Naive thymus-derived CD4-positive, alpha-beta T cell (primary cell): ENCODE data around the gene TAL1. TPM values are rescaled to one million over a fixed set of nuclear protein-coding genes. Genes with fewer than 3 reads are reported as not detected.
"Not testable (repeated sequence)": the region's sequence is repeated elsewhere in the genome, so short reads cannot be mapped to it uniquely, and the experiment has no call there.

Source experiments
- ATAC-seq: fragments of 150-1000 bp; cut with Tn5 transposase; 2 replicates; pipeline ENCODE4 v1.10.0; 2021; ENCODE audit warnings: mild to moderate bottlenecking, moderate library complexity
- CTCF ChIA-PET: fragments of 350-600 bp; sonication (Branson Sonifier 250); formaldehyde crosslinking; loops from one replicate; lab custom pipeline; 2021; ENCODE audit warnings: antibody characterized with exemption; lab: Charles Lee
- POLR2A ChIA-PET: fragments of 350-600 bp; sonication (Branson Sonifier 250); formaldehyde crosslinking; loops from one replicate; lab custom pipeline; 2021; ENCODE audit warnings: antibody characterized with exemption, inconsistent platforms; lab: Charles Lee
- DNase-seq, 9 donors: peaks; one replicate each; pipeline versions ENCODE4 v3.0.0 to v3.0.0-alpha.2; 2020 to 2022; ENCODE audit warnings: mixed read lengths in 1 of 9
- H3K27ac ChIP-seq: one replicate; pipeline ENCODE4 v1.7.0; 2013; ENCODE audit warnings: mild to moderate bottlenecking, low read depth, low read length, moderate library complexity
- H3K27me3 ChIP-seq, 2 donors: one replicate each; pipeline ENCODE4 v1.7.0; 2013; ENCODE audit warnings: low read length in 2 of 2, mild to moderate bottlenecking in 2 of 2, moderate library complexity in 2 of 2; ENCODE audit not compliant: control insufficient read depth in 2 of 2, insufficient read depth in 2 of 2
- H3K36me3 ChIP-seq, 3 experiments: 1 replicate in 2 of 3; 2 replicates in 1 of 3; pipeline ENCODE4 v1.7.0; 2013; ENCODE audit warnings: low read length in 3 of 3, mild to moderate bottlenecking in 3 of 3, moderate library complexity in 1 of 3; ENCODE audit not compliant: insufficient read depth in 3 of 3, control insufficient read depth in 2 of 3
- H3K4me1 ChIP-seq, 2 donors: one replicate each; pipeline ENCODE4 v1.7.0; 2013; ENCODE audit warnings: low read length in 2 of 2, mild to moderate bottlenecking in 2 of 2, moderate library complexity in 1 of 2; ENCODE audit not compliant: control insufficient read depth in 2 of 2, insufficient read depth in 2 of 2
- H3K4me3 ChIP-seq: 2 replicates; pipeline ENCODE4 v1.7.0; 2013; ENCODE audit warnings: mild to moderate bottlenecking, low read length
- H3K9me3 ChIP-seq, 3 experiments: 1 replicate in 2 of 3; 2 replicates in 1 of 3; pipeline ENCODE4 v1.7.0; 2013; ENCODE audit warnings: low read length in 3 of 3; ENCODE audit not compliant: control insufficient read depth in 2 of 3
- H3K27ac Mint-ChIP-seq, 9 donors: one replicate each; pipeline ENCODE4 v1.8.0; 2020 to 2022; ENCODE audit warnings: mixed read lengths in 9 of 9, mild to moderate bottlenecking in 8 of 9, moderate library complexity in 5 of 9, inconsistent platforms in 2 of 9
- H3K27me3 Mint-ChIP-seq, 5 donors: one replicate each; pipeline ENCODE4 v1.8.0; 2021 to 2022; ENCODE audit warnings: mixed read lengths in 5 of 5, mild to moderate bottlenecking in 1 of 5
- H3K36me3 Mint-ChIP-seq, 5 donors: one replicate each; pipeline ENCODE4 v1.8.0; 2020 to 2022; ENCODE audit warnings: mixed read lengths in 5 of 5, mild to moderate bottlenecking in 3 of 5, inconsistent platforms in 1 of 5
- H3K4me1 Mint-ChIP-seq, 7 donors: one replicate each; pipeline ENCODE4 v1.8.0; 2020 to 2022; ENCODE audit warnings: mixed read lengths in 7 of 7, mild to moderate bottlenecking in 3 of 7, inconsistent platforms in 1 of 7
- H3K4me3 Mint-ChIP-seq, 10 donors: one replicate each; pipeline ENCODE4 v1.8.0; 2020 to 2022; ENCODE audit warnings: mild to moderate bottlenecking in 10 of 10, mixed read lengths in 10 of 10, moderate library complexity in 6 of 10, inconsistent platforms in 2 of 10
- H3K9me3 Mint-ChIP-seq, 11 donors: one replicate each; pipeline ENCODE4 v1.8.0; 2020 to 2022; ENCODE audit warnings: mixed read lengths in 11 of 11, mild to moderate bottlenecking in 4 of 11, inconsistent platforms in 1 of 11, moderate library complexity in 1 of 11
- intact Hi-C, 2 donors: fragments of 100-400 bp; cut with micrococcal nuclease; formaldehyde crosslinking; loops; one replicate each; pipeline ENCODE4 v1.15.1; 2023
- polyA plus RNA-seq, 2 donors: library from polyadenylated mRNA; unstranded; fragments of 300-500 nt; fragmentation: Illumina TruSeq; gene quantifications; one replicate each; pipeline ENCODE4 v1.2.3, GENCODE V29; 2021
- total RNA-seq, 6 experiments: library from RNA in 5 of 6; stranded (reverse) in 5 of 6; gene quantifications; 1 replicate in 5 of 6; 2 replicates in 1 of 6; pipeline ENCODE4 v1.2.3 and lab custom pipeline; 2021 to 2026

The TAL1 gene
- 1 to 10 TPM in 1 of 5 experiments, under 1 TPM in 1, not detected in 3; 0.42 to 4.0 TPM for total RNA-seq
- polyA plus RNA-seq = not detected
- not detected for total RNA-seq (lab: John Stamatoyannopoulos, UW)

DNA sequence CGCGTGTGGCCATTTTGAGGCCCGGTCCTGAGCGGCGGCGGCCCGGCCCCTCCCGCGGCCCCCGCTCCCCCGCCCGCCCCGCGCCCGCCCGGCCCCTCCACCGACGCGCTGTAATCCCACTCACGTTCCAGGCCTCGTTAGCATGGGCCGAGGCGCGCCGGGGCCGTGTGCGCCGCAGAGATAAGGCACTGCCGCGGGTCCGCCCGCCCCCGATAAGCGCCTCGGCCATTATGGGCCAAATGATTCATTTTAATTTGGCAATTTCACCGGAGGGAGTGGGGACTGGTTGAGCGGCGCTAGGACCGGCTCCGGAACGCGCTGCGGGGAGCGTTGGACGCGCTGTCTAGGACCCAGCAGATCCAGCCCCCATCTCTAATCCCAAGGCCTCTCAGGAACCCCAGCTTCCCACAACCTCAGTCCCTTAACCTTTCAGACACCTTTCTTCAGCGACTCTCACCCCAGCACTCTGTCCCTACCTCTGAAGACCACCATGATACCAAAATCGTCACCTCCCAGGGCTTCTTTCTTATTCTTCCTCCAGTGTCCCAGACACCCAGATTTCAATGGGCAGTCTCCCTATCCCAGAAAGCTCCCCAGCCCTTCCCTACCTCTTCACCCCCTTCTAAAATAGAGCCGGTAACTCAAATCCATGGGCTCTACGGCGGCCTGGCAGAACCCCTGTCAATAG, at the start of gene TAL1:
TSS of gene TAL1 (minus strand) at position 39 of the 688 bp plus-strand sequence. CDS start 6,337 bp downstream, outside the sequence.
- H3K36me3 Mint-ChIP-seq = peaks cover 0 to 10% (median 1%) of the 10 kb centered on the region in 5 donors
- H3K36me3 ChIP-seq = no peaks in the 10 kb centered on the region
- H3K4me1 ChIP-seq = peaks cover 12 to 13% of the 10 kb centered on the region in 2 donors
- no peaks in the 10 kb centered on the region for H3K9me3 ChIP-seq
- intact Hi-C loops = loop anchor here in 1 of 2 donors (5.0 kb wide), 1 partner anchor 475 kb away; no protein-coding TSS in a partner anchor
- peak within 1 kb of the TSS; percentile 4 for H3K4me3 ChIP-seq
- peaks cover 0 to 4% (median 0%) of the 10 kb centered on the region in 11 donors for H3K9me3 Mint-ChIP-seq
- H3K4me1 Mint-ChIP-seq = peaks cover 8 to 37% (median 28%) of the 10 kb centered on the region in 7 donors
- peak; percentile 52 for ATAC-seq
- peaks cover 23 to 40% of the 10 kb centered on the region in 2 donors for H3K27me3 ChIP-seq
- H3K27ac ChIP-seq = no peak within 1 kb of the TSS
- H3K27ac Mint-ChIP-seq = peak within 1 kb of the TSS in 1 of 9 donors; percentile 62
- CTCF ChIA-PET = no interaction called here
- no peak for DNase-seq
- peak within 1 kb of the TSS; percentile 74 to 94 (median 84) for H3K4me3 Mint-ChIP-seq
- POLR2A ChIA-PET = interaction anchor here (0.8 kb wide), 1 partner anchor 22 kb away, joined by 3 read pairs; no protein-coding TSS in a partner anchor
- H3K27me3 Mint-ChIP-seq = peaks cover 63 to 92% (median 87%) of the 10 kb centered on the region in 5 donors

DNA sequence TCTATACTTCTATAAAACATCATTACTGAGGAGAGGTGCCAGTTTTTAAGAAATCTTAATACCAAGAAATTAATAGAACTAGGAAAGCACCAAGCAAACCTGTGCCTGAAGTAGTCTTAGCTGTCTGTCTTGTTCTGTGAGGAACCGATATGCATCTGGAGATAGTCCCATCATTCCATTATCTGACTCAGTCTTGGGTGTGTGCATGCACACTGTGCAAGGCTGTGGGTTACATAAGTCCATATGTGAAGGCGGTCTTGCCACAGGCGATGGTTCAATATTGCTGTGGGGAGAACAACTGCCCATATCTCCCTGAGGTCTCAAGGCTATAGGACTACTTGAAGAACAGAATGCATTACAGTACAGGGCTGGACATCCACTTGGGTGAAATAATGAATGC, 48.1 kb upstream of the TAL1 start:
- H3K27me3 ChIP-seq = no peaks in the 10 kb centered on the region
- peaks cover 0 to 13% (median 0%) of the 10 kb centered on the region in 7 donors for H3K4me1 Mint-ChIP-seq
- H3K27me3 Mint-ChIP-seq = no peaks in the 10 kb centered on the region
- H3K36me3 Mint-ChIP-seq = peaks cover 0 to 21% (median 6%) of the 10 kb centered on the region in 5 donors
- POLR2A ChIA-PET = no interaction called here
- no peaks in the 10 kb centered on the region for H3K9me3 ChIP-seq
- no peak overlapping the region for H3K4me3 Mint-ChIP-seq
- H3K9me3 Mint-ChIP-seq = no peaks in the 10 kb centered on the region
- intact Hi-C loops = no loop called here
- no peak overlapping the region for H3K27ac ChIP-seq
- H3K27ac Mint-ChIP-seq = no peak overlapping the region
- DNase-seq (no peak), ATAC-seq (no peak)
- H3K4me1 ChIP-seq = no peaks in the 10 kb centered on the region
- peaks cover 0 to 7% (median 0%) of the 10 kb centered on the region in 3 experiments for H3K36me3 ChIP-seq
- no peak overlapping the region for H3K4me3 ChIP-seq
- CTCF ChIA-PET = no interaction called here

DNA sequence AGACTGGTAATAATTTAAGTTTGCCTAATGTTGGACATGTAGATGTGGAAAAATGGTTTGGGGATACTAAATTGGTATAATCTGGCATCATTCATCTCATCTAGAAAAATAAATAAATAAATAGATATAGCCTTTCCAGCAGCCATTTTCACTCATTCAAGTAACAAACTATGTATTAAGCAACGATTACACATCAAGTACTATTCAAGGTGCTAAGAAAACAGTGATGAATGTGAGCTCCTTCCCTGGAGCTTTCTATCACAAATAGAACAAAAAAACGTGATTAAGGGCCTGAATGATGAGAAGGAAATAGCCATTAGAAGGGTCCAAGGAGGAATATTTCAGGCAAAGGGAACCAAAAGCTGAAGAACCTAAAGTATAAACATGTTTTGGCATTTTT, 44.8 kb upstream of the TAL1 start:
- DNase-seq = no peak
- ChIA-PET CTCF (no interaction called here), POLR2A (no interaction called here)
- H3K4me3 ChIP-seq = no peak overlapping the region
- H3K9me3 Mint-ChIP-seq = no peaks in the 10 kb centered on the region
- H3K27me3 Mint-ChIP-seq = no peaks in the 10 kb centered on the region
- no peaks in the 10 kb centered on the region for H3K4me1 ChIP-seq
- no peak overlapping the region for H3K27ac ChIP-seq
- intact Hi-C loops = no loop called here
- peaks cover 0 to 21% (median 0%) of the 10 kb centered on the region in 7 donors for H3K4me1 Mint-ChIP-seq
- H3K4me3 Mint-ChIP-seq = no peak overlapping the region
- H3K27ac Mint-ChIP-seq = peak overlapping the region in 1 of 9 donors; percentile 30
- no peak for ATAC-seq
- H3K36me3 ChIP-seq = peaks cover 0 to 7% (median 0%) of the 10 kb centered on the region in 3 experiments
- no peaks in the 10 kb centered on the region for H3K9me3 ChIP-seq
- peaks cover 0 to 22% (median 6%) of the 10 kb centered on the region in 5 donors for H3K36me3 Mint-ChIP-seq
- H3K27me3 ChIP-seq = no peaks in the 10 kb centered on the region

DNA sequence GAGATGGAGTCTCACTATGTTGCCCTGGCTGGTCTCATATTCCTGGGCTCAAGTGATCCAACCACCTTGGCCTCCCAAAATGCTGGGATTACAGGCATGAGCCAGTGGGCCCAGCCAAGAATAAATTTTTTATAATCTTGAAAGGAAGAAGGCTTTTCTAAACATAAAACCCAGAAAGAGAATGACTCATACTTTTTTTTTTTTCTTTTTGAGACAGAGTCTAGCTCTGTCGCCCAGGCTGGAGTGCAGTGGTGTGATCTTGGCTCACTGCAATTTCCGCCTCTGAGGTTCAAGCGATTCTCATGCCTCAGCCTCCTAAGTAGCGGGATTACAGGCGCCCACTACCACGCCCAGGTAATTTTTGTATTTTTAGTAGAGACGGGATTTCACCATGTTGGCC, 43.8 kb upstream of the TAL1 start:
- H3K27me3 ChIP-seq, CTCF ChIA-PET, H3K4me1 ChIP-seq, H3K27ac Mint-ChIP-seq, DNase-seq, H3K4me3 ChIP-seq, H3K27ac ChIP-seq, H3K4me3 Mint-ChIP-seq, H3K9me3 Mint-ChIP-seq, H3K27me3 Mint-ChIP-seq, POLR2A ChIA-PET, ATAC-seq, intact Hi-C loops, H3K9me3 ChIP-seq, H3K36me3 ChIP-seq: not testable (repeated sequence)
- H3K4me1 Mint-ChIP-seq = peaks cover 0 to 21% (median 0%) of the 10 kb centered on the region in 7 donors
- H3K36me3 Mint-ChIP-seq = peaks cover 0 to 23% (median 6%) of the 10 kb centered on the region in 5 donors

DNA sequence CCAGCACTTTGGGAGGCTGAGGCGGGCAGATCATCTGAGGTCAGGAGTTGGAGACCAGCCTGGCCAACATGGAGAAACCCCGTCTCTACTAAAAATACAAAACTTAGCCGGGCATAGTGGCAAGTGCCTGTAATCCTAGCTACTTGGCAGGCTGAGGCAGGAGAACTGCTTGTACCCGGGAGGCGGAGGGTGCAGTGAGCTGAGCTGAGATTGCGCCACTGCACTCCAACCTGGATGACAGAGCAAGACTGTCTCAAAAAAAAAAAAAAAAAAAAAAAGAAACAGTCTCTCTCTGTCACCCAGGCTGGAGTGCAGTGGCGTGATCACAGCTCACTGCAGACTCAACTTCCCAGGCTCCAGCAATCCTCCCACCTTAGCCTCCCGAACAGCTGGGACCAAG, 33.5 kb upstream of the TAL1 start:
- POLR2A ChIA-PET = interaction anchor here (0.6 kb wide), 1 partner anchor 191 kb away, joined by 4 read pairs; no protein-coding TSS in a partner anchor
- CTCF ChIA-PET = not testable (repeated sequence)

DNA sequence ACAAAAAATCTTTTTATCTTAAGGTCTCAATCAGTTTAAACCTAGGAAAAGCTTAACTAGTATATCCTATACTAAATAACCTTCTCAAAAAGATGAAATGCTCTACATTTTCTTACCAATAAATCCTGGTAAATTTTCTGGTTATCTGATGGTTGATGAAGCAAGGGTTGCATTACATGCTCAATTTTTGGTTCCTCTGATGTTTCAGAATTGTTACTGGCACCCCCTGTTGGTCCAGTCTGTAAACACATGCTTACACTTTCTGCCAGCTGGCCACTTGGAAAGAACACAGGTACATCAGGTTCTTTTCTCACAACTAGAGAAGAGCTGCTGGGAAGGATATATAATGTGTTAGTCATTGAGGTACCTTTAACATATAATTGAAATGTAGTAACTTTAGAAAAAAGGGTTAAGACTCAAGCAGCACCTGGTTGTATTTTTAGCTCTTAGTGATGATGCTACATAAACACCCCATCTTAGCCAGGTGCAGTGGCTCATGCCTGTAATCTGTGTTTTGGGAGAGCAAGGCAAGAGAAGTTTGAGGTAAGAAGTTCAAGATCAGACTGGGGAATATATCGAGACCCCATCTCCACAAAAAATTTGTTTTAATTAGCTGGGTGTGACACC, 30.9 kb upstream of the TAL1 start:
- Mint-ChIP-seq H3K4me1 (no peaks in the 10 kb centered on the region), H3K9me3 (no peaks in the 10 kb centered on the region), H3K27ac (no peak overlapping the region), H3K4me3 (no peak overlapping the region), H3K36me3 (peaks cover 0 to 19% (median 0%) of the 10 kb centered on the region in 5 donors), H3K27me3 (no peaks in the 10 kb centered on the region)
- Histone ChIP-seq H3K4me3 (no peak overlapping the region), H3K9me3 (no peaks in the 10 kb centered on the region), H3K27ac (no peak overlapping the region), H3K4me1 (no peaks in the 10 kb centered on the region), H3K27me3 (no peaks in the 10 kb centered on the region), H3K36me3 (no peaks in the 10 kb centered on the region)
- ATAC-seq (peak; percentile 60), DNase-seq (peak in 6 of 9 donors; percentile 5 to 26 (median 16))
- intact Hi-C loops = loop anchor here (1.0 to 5.0 kb wide), 3 partner anchors 70 to 86 kb away; no protein-coding TSS in a partner anchor
- ChIA-PET CTCF (interaction anchor here (0.7 to 1.5 kb wide), 3 partner anchors 12 to 87 kb away, joined by 4 to 6 read pairs (median 4); no protein-coding TSS in a partner anchor), POLR2A (no interaction called here)

More for the DNA sequence above, 33.5 kb upstream of the TAL1 start:
- H3K27me3 ChIP-seq, H3K9me3 Mint-ChIP-seq, H3K27me3 Mint-ChIP-seq, H3K27ac Mint-ChIP-seq, ATAC-seq, H3K4me3 ChIP-seq, H3K36me3 ChIP-seq, intact Hi-C loops, H3K9me3 ChIP-seq, H3K4me1 ChIP-seq, H3K4me3 Mint-ChIP-seq, H3K27ac ChIP-seq, H3K4me1 Mint-ChIP-seq, DNase-seq: not testable (repeated sequence)
- H3K36me3 Mint-ChIP-seq = peaks cover 0 to 16% (median 4%) of the 10 kb centered on the region in 5 donors
